ENCODE measurements around the gene GDI1.
A peak's percentile ranks its signal among the peaks of the same experiment; 100 is the strongest.

The GDI1 gene

GRCh38 chrX:154409222-154409871 lies 27.6 kb upstream of the GDI1 start, which contains the start of gene DNASE1L1 (continued):
- TF ChIP-seq CSDC2 (CRISPR knock-in tag; IDR thresholded peaks at IDR 0.05): no peak
- no peak for TF ChIP-seq PPARA (CRISPR knock-in tag; IDR thresholded peaks at IDR 0.05; ENCODE audit: borderline replicate concordance)
- TF ChIP-seq OSR1 (CRISPR knock-in tag; IDR thresholded peaks at IDR 0.05): no peak
- TF ChIP-seq ZFP3 (CRISPR knock-in tag; IDR thresholded peaks at IDR 0.05): no peak
- TF ChIP-seq TSHZ2 (CRISPR knock-in tag; IDR thresholded peaks at IDR 0.05): no peak
- no peak for TF ChIP-seq ZC3H10 (CRISPR knock-in tag; IDR thresholded peaks at IDR 0.05)
- no peak for TF ChIP-seq POU6F1 (CRISPR knock-in tag; IDR thresholded peaks at IDR 0.05; ENCODE audit: borderline replicate concordance, low read depth)

- TF ChIP-seq BACH2 (CRISPR knock-in tag; IDR thresholded peaks at IDR 0.05; ENCODE audit: borderline replicate concordance): no peak
- no peak for TF ChIP-seq OSR1 (CRISPR knock-in tag; IDR thresholded peaks at IDR 0.05)
- TF ChIP-seq PATZ1 (CRISPR knock-in tag; IDR thresholded peaks at IDR 0.05; ENCODE audit: borderline replicate concordance): no peak
- TF ChIP-seq ZC3H10 (CRISPR knock-in tag; IDR thresholded peaks at IDR 0.05): no peak
- TF ChIP-seq SNAI2 (CRISPR knock-in tag; IDR thresholded peaks at IDR 0.05): no peak
- no peak for TF ChIP-seq ZFP3 (CRISPR knock-in tag; IDR thresholded peaks at IDR 0.05)
- no peak for TF ChIP-seq CSDC2 (CRISPR knock-in tag; IDR thresholded peaks at IDR 0.05)
- TF ChIP-seq ESRRG (CRISPR knock-in tag; IDR thresholded peaks at IDR 0.05): no peak
- no peak for TF ChIP-seq TOX (CRISPR knock-in tag; IDR thresholded peaks at IDR 0.05; ENCODE audit: borderline replicate concordance)
- no peak for TF ChIP-seq CREB5 (CRISPR knock-in tag; IDR thresholded peaks at IDR 0.05; ENCODE audit: low read depth)
- TF ChIP-seq ARNTL (CRISPR knock-in tag; IDR thresholded peaks at IDR 0.05; ENCODE audit: borderline replicate concordance, low read depth): no peak
- no peak for TF ChIP-seq ZNF8 (CRISPR knock-in tag; IDR thresholded peaks at IDR 0.05)
- TF ChIP-seq POU6F1 (CRISPR knock-in tag; IDR thresholded peaks at IDR 0.05; ENCODE audit: borderline replicate concordance, low read depth): no peak
- no peak for TF ChIP-seq ISL1 (CRISPR knock-in tag; IDR thresholded peaks at IDR 0.05)
- TF ChIP-seq ZNF565 (CRISPR knock-in tag; conservative IDR thresholded peaks at IDR 0.05; ENCODE audit: low read depth): no peak
- TF ChIP-seq CSRNP3 (CRISPR knock-in tag; IDR thresholded peaks at IDR 0.05): no peak
- no peak for TF ChIP-seq TCF4 (CRISPR knock-in tag; IDR thresholded peaks at IDR 0.05; ENCODE audit: borderline replicate concordance)
- peak; percentile 75 for ATAC-seq
These were observed 25.0 kb upstream of the GDI1 start for GRCh38 chrX:154411981-154412340.

Measured in SK-N-SH treated with all-trans-retinoic acid at 6 μM for 48 hours (cell line).